Testis (tissue), 2 donors: ENCODE results near the gene CIPC.

Experiments used
- CTCF ChIP-seq, 3 experiments: fragments of 450-650 bp in 2 of 3; fragments of 200-600 bp in 1 of 3; sonication (generic) in 1 of 3; IDR thresholded peaks; one replicate each; pipeline ENCODE4 v1.5.1; 2016 to 2019; ENCODE audit warnings: antibody characterized with exemption in 3 of 3, mild to moderate bottlenecking in 2 of 3, moderate library complexity in 1 of 3
- POLR2A ChIP-seq: fragments of 450-650 bp; IDR thresholded peaks from one replicate; pipeline ENCODE4 v1.6.1; 2017; ENCODE audit warnings: antibody characterized with exemption, mild to moderate bottlenecking, moderate library complexity

GRCh38 chr14:77082356-77082755 is 15.7 kb upstream of the CIPC start:
- TF ChIP-seq CTCF (IDR thresholded peaks at IDR 0.05) (no peak), POLR2A (no peak)
